PC-3 (cell line): ENCODE data around the gene SMYD2.

Source experiments
- CTCF ChIP-seq: fragments of 300-600 bp; sonication (generic); conservative IDR thresholded peaks from 2 replicates; pipeline ENCODE4 v1.5.1; 2017; ENCODE audit warnings: antibody characterized with exemption, low read depth, mild to moderate bottlenecking, low read length
- EZH2 ChIP-seq: fragments of 300-600 bp; sonication (generic); IDR thresholded peaks from one replicate; pipeline ENCODE4 v1.6.1; 2017; ENCODE audit warnings: antibody characterized with exemption, mild to moderate bottlenecking, low read length; ENCODE audit not compliant: unreplicated experiment
- EZH2phosphoT487 ChIP-seq: fragments of 300-600 bp; sonication (generic); IDR thresholded peaks from 2 replicates; pipeline ENCODE4 v1.6.1; 2018; ENCODE audit warnings: mild to moderate bottlenecking, antibody characterized with exemption, low read length, borderline replicate concordance

DNA sequence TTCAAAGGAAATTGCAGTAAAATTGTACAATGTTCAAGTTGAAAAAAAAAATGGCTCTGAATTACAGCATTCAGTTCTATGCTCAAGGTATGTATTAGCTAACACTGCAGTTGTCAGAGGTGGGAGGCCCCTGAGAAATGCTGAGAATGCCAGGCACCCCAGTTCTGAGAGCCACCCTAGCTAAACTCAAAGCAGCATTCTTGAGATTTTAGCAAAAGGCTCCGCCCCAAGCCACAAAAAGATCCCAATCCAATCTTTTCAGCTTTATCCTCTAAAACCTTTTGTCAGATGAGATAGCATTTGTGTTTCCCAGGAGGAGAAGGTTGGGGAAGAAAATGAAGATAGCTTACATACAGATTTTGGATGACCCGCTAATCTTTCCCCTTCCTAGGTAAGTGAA, 68.8 kb downstream of the SMYD2 start:
- TF ChIP-seq CTCF: no peak
- no peak for TF ChIP-seq EZH2phosphoT487
- TF ChIP-seq EZH2: no peak
